Measurements from ENCODE around the gene GYS1.

GYS1 gene

DNA sequence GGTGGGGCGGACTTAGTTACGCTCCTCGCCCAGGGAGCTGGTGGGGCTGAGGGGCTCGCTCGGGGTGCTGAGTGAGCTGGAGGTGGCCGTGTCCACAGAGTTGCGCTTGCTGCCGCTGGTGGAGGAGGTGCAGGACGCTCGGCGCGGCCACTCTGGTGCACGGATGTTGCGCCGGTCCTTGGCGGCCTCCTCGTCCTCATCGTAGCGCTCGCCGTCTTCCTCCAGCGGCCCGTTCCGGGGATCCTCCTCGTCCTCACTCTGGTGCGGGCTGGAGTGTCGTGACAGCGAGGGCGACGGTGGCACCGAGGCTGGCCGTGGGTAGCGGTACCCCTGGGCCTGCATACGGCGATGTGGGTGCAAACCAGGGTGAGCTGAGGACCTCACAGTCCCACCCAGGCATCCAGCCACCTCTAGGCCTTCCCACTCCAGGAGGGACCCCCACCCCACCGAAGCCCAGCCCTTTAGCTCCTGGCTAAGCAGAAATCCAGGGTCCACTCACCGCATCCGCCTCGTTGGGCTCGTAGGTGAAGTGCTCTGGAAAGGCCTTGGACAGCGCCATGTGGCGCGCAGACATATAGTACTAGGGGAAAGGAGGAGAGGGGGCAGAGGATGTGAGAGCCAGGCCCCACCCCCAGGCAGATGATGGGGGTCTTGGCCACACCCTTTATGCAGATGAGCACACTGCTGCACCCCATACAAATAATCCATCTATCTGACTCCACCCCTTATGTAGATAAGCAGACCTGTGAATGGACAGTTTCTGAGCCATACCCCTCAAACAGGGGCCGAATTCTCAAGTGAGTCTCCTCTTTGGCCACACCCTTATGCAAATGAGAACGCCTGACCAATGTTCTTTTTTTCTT, 23.6 kb downstream of the GYS1 start:
- H3K4me1 ChIP-seq (ENCODE audit: control insufficient read depth, insufficient read depth, low read length), result peaks cover 6% of the 10 kb centered on the region
- peaks cover 14 to 65% of the 10 kb centered on the region in 2 experiments; a peak in 2 of 3 replicates for H3K36me3 ChIP-seq (ENCODE audit: control insufficient read depth in 2 of 2, insufficient read depth in 1 of 2, low read length in 2 of 2)
- TF ChIP-seq, protein P1, sequence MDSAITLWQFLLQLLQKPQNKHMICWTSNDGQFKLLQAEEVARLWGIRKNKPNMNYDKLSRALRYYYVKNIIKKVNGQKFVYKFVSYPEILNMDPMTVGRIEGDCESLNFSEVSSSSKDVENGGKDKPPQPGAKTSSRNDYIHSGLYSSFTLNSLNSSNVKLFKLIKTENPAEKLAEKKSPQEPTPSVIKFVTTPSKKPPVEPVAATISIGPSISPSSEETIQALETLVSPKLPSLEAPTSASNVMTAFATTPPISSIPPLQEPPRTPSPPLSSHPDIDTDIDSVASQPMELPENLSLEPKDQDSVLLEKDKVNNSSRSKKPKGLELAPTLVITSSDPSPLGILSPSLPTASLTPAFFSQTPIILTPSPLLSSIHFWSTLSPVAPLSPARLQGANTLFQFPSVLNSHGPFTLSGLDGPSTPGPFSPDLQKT (IDR thresholded peaks at IDR 0.05; ENCODE audit: borderline replicate concordance, low read depth, low read length), result no peak
- no peak for TF ChIP-seq SP7 (tag by site-specific recombination; IDR thresholded peaks at IDR 0.05)
- TF ChIP-seq, protein P2, sequence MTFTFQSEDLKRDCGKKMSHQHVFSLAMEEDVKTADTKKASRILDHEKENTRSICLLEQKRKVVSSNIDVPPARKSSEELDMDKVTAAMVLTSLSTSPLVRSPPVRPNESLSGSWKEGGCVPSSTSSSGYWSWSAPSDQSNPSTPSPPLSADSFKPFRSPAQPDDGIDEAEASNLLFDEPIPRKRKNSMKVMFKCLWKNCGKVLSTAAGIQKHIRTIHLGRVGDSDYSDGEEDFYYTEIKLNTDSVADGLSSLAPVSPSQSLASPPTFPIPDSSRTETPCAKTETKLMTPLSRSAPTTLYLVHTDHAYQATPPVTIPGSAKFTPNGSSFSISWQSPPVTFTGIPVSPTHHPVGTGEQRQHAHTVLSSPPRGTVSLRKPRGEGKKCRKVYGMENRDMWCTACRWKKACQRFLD (tag by site-specific recombination; IDR thresholded peaks at IDR 0.05), result no peak
- TF ChIP-seq, protein P3, sequence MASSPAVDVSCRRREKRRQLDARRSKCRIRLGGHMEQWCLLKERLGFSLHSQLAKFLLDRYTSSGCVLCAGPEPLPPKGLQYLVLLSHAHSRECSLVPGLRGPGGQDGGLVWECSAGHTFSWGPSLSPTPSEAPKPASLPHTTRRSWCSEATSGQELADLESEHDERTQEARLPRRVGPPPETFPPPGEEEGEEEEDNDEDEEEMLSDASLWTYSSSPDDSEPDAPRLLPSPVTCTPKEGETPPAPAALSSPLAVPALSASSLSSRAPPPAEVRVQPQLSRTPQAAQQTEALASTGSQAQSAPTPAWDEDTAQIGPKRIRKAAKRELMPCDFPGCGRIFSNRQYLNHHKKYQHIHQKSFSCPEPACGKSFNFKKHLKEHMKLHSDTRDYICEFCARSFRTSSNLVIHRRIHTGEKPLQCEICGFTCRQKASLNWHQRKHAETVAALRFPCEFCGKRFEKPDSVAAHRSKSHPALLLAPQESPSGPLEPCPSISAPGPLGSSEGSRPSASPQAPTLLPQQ (tag by site-specific recombination; IDR thresholded peaks at IDR 0.05), result no peak
- no peak for TF ChIP-seq ZNF366 (tag by site-specific recombination; conservative IDR thresholded peaks at IDR 0.05)
- ChIA-PET POLR2A (interaction anchor here (1.3 to 3.2 kb wide), 6 partner anchors 8 to 174 kb away, joined by 3 to 16 read pairs (median 11); partner anchors contain the start of genes GYS1, PPP1R15A and RUVBL2), CTCF (interaction anchor here (0.6 to 5.5 kb wide), 21 partner anchors 10 to 331 kb away, joined by 3 to 63 read pairs (median 4); partner anchors contain the start of genes DHDH, GYS1, HSD17B14 and RUVBL2)
- H3K9me3 ChIP-seq (ENCODE audit: control insufficient read depth, insufficient read depth, low read depth, low read length), result no peaks in the 10 kb centered on the region
- H3K27ac ChIP-seq (ENCODE audit: extremely low read depth, low read depth, low read length), result no peak overlapping the region
- no peak overlapping the region for H3K4me3 ChIP-seq (ENCODE audit: low read depth, low read length)

DNA sequence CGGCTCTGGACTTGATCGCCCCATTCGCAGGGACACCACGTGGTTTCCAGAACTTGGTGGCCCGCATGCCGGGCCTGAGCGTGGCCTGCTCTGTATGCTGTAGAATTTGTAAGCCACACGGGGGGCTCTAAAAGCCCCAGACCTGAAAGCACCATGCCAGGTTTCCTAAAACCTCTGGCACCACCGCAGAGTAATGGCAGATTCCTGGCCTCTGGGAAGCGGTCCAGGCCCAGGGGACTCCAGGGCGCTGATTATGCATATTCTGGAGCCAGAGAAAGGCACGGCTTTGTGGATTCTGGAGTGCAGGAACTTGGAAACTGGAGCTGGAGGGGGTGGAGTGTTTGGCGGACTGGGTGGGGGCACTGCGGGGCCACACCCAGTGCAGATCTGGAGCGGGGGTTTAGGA, 24.3 kb downstream of the GYS1 start:
- Histone ChIP-seq H3K27ac (ENCODE audit: extremely low read depth, low read depth, low read length) (no peak overlapping the region), H3K4me3 (ENCODE audit: low read depth, low read length) (no peak overlapping the region), H3K9me3 (ENCODE audit: control insufficient read depth, insufficient read depth, low read depth, low read length) (no peaks in the 10 kb centered on the region), H3K4me1 (ENCODE audit: control insufficient read depth, insufficient read depth, low read length) (peaks cover 13% of the 10 kb centered on the region), H3K36me3 (ENCODE audit: control insufficient read depth in 2 of 2, insufficient read depth in 1 of 2, low read length in 2 of 2) (peaks cover 14 to 58% of the 10 kb centered on the region in 2 experiments; a peak in 2 of 3 replicates)
- ChIA-PET CTCF (interaction anchor here (0.7 kb wide), 1 partner anchor 125 kb away, joined by 3 read pairs; no protein-coding TSS in a partner anchor), POLR2A (interaction anchor here (2.4 kb wide), 1 partner anchor 173 kb away, joined by 9 read pairs; no protein-coding TSS in a partner anchor)
- TF ChIP-seq ZNF626 (tag by site-specific recombination; IDR thresholded peaks at IDR 0.05) (no peak), ZNF558 (tag by site-specific recombination; IDR thresholded peaks at IDR 0.05) (no peak), KLF1 (tag by site-specific recombination; IDR thresholded peaks at IDR 0.05) (peak; percentile 96), ZNF621 (tag by site-specific recombination; IDR thresholded peaks at IDR 0.05) (no peak), ZNF221 (tag by site-specific recombination; IDR thresholded peaks at IDR 0.05; ENCODE audit: borderline replicate concordance) (no peak), ZNF157 (tag by site-specific recombination; IDR thresholded peaks at IDR 0.05) (no peak)
- TF ChIP-seq, protein P4, sequence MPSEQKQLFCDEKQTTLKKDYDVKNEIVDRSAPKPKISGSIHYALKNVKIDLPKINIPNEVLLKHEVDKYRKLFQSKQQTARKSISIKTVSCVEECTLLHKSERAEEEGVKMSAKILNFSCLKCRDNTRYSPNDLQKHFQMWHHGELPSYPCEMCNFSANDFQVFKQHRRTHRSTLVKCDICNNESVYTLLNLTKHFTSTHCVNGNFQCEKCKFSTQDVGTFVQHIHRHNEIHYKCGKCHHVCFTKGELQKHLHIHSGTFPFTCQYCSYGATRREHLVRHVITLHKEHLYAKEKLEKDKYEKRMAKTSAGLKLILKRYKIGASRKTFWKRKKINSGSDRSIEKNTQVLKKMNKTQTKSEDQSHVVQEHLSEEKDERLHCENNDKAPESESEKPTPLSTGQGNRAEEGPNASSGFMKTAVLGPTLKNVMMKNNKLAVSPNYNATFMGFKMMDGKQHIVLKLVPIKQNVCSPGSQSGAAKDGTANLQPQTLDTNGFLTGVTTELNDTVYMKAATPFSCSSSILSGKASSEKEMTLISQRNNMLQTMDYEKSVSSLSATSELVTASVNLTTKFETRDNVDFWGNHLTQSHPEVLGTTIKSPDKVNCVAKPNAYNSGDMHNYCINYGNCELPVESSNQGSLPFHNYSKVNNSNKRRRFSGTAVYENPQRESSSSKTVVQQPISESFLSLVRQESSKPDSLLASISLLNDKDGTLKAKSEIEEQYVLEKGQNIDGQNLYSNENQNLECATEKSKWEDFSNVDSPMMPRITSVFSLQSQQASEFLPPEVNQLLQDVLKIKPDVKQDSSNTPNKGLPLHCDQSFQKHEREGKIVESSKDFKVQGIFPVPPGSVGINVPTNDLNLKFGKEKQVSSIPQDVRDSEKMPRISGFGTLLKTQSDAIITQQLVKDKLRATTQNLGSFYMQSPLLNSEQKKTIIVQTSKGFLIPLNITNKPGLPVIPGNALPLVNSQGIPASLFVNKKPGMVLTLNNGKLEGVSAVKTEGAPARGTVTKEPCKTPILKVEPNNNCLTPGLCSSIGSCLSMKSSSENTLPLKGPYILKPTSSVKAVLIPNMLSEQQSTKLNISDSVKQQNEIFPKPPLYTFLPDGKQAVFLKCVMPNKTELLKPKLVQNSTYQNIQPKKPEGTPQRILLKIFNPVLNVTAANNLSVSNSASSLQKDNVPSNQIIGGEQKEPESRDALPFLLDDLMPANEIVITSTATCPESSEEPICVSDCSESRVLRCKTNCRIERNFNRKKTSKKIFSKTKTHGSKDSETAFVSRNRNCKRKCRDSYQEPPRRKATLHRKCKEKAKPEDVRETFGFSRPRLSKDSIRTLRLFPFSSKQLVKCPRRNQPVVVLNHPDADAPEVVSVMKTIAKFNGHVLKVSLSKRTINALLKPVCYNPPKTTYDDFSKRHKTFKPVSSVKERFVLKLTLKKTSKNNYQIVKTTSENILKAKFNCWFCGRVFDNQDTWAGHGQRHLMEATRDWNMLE (tag by site-specific recombination; conservative IDR thresholded peaks at IDR 0.05; ENCODE audit: low read depth), result no peak
- TF ChIP-seq, protein P5, sequence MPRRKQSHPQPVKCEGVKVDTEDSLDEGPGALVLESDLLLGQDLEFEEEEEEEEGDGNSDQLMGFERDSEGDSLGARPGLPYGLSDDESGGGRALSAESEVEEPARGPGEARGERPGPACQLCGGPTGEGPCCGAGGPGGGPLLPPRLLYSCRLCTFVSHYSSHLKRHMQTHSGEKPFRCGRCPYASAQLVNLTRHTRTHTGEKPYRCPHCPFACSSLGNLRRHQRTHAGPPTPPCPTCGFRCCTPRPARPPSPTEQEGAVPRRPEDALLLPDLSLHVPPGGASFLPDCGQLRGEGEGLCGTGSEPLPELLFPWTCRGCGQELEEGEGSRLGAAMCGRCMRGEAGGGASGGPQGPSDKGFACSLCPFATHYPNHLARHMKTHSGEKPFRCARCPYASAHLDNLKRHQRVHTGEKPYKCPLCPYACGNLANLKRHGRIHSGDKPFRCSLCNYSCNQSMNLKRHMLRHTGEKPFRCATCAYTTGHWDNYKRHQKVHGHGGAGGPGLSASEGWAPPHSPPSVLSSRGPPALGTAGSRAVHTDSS (tag by site-specific recombination; IDR thresholded peaks at IDR 0.05), result no peak
- TF ChIP-seq, protein P6, sequence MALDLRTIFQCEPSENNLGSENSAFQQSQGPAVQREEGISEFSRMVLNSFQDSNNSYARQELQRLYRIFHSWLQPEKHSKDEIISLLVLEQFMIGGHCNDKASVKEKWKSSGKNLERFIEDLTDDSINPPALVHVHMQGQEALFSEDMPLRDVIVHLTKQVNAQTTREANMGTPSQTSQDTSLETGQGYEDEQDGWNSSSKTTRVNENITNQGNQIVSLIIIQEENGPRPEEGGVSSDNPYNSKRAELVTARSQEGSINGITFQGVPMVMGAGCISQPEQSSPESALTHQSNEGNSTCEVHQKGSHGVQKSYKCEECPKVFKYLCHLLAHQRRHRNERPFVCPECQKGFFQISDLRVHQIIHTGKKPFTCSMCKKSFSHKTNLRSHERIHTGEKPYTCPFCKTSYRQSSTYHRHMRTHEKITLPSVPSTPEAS (tag by site-specific recombination; IDR thresholded peaks at IDR 0.05), result no peak

Measured in HEK293 (cell line).